HG03064 (cell line): ENCODE results near the gene PLAA.
A peak's percentile ranks its signal among the peaks of the same experiment; 100 is the strongest.
"Not testable (repeated sequence)": the region's sequence is repeated elsewhere in the genome, so short reads cannot be mapped to it uniquely, and the experiment has no call there.

Experiments
- ATAC-seq: cut with Tn5 transposase; IDR thresholded peaks from one replicate; pipeline ENCODE4 v1.9.1; 2021; ENCODE audit warnings: low read depth; ENCODE audit not compliant: unreplicated experiment

Gene PLAA

GRCh38 chr9:26937816-26938371, 9.1 kb downstream of the PLAA start:
- no peak for ATAC-seq

GRCh38 chr9:26935847-26936246, 11.2 kb downstream of the PLAA start:
- no peak for ATAC-seq

- ATAC-seq = no peak
Observed at GRCh38 chr9:26928902-26929495, 18.0 kb downstream of the PLAA start.

GRCh38 chr9:26925609-26926008, 21.4 kb downstream of the PLAA start:
- ATAC-seq = no peak

- ATAC-seq = no peak
Observed at GRCh38 chr9:26919698-26920097, 27.3 kb downstream of the PLAA start.

- ATAC-seq = no peak
Observed at GRCh38 chr9:26913138-26913668, 33.8 kb downstream of the PLAA start.

- ATAC-seq = no peak
Observed at GRCh38 chr9:26904671-26905070, 42.4 kb downstream of the PLAA start.

- ATAC-seq = no peak
Observed at GRCh38 chr9:26904070-26904469, 43.0 kb downstream of the PLAA start.

- ATAC-seq = no peak
Observed at GRCh38 chr9:26893030-26893676, 53.9 kb downstream of the PLAA start.

GRCh38 chr9:26892251-26893029, 54.6 kb downstream of the PLAA start, which contains the start of gene CAAP1:
TSS of gene CAAP1 (minus strand) at chr9:26892802. CDS start at chr9:26892715, 87 bp downstream.
- ATAC-seq = peak; percentile 93

GRCh38 chr9:26891726-26892125, 55.3 kb downstream of the PLAA start:
- ATAC-seq = peak; percentile 1

- ATAC-seq = no peak
Observed at GRCh38 chr9:26888271-26888670, 58.8 kb downstream of the PLAA start.

GRCh38 chr9:26882154-26882553, 64.9 kb downstream of the PLAA start:
- no peak for ATAC-seq

GRCh38 chr9:26880262-26880661, 66.8 kb downstream of the PLAA start:
- no peak for ATAC-seq

- ATAC-seq = not testable (repeated sequence)
Observed at GRCh38 chr9:26875155-26875554, 71.9 kb downstream of the PLAA start.

- ATAC-seq = no peak
Observed at GRCh38 chr9:26870292-26870691, 76.8 kb downstream of the PLAA start.

- no peak for ATAC-seq
Observed at GRCh38 chr9:26863074-26863473, 84.0 kb downstream of the PLAA start.

- ATAC-seq = no peak
Observed at GRCh38 chr9:26856413-26857032, 90.5 kb downstream of the PLAA start.
